Measurements from ENCODE around the gene RFX7. TPM values are rescaled to one million over a fixed set of nuclear protein-coding genes. Genes with fewer than 3 reads are reported as not detected.

The RFX7 gene
- total RNA-seq, 1 experiment from 2014 or later = 18.1 TPM

DNA sequence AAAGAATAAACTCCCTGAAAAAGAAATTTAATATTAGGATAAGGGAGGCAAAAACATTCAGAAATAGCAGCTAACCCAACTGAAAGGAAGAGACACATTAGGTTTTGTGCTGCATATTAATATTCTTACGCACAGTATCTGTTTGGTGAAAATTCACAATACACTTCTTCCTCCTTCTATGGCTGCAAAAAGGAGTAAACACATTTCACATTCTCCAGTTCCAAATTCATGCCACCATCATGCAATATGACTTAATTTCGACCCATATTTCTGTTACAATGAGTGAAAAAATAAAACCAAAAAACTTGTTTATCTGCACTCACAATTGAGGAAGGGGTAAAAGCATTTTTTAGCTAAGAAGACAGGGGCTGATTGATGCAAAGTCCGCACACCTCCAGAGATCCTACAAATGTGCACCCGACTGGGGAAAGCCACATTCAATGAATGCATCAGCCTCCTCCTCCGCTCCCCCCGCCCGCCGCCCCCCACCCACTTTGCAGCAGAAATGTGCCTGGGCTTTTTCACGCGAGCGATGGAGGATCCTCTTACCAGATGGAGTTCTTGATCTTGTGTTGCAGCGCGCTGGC, 1.0 kb downstream of the RFX7 start (continued):
- TF ChIP-seq, protein P1, sequence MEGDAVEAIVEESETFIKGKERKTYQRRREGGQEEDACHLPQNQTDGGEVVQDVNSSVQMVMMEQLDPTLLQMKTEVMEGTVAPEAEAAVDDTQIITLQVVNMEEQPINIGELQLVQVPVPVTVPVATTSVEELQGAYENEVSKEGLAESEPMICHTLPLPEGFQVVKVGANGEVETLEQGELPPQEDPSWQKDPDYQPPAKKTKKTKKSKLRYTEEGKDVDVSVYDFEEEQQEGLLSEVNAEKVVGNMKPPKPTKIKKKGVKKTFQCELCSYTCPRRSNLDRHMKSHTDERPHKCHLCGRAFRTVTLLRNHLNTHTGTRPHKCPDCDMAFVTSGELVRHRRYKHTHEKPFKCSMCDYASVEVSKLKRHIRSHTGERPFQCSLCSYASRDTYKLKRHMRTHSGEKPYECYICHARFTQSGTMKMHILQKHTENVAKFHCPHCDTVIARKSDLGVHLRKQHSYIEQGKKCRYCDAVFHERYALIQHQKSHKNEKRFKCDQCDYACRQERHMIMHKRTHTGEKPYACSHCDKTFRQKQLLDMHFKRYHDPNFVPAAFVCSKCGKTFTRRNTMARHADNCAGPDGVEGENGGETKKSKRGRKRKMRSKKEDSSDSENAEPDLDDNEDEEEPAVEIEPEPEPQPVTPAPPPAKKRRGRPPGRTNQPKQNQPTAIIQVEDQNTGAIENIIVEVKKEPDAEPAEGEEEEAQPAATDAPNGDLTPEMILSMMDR (IDR thresholded peaks at IDR 0.05 in 2 of 3, conservative IDR thresholded peaks at IDR 0.05 in 1 of 3; ENCODE audit: borderline replicate concordance in 1 of 3, insufficient read depth in 1 of 3, low read depth in 2 of 3, low read length in 2 of 3) = no peak
- no peak for TF ChIP-seq EZH2phosphoT487 (IDR thresholded peaks at IDR 0.05; ENCODE audit: borderline replicate concordance)
- TF ChIP-seq, protein P2, sequence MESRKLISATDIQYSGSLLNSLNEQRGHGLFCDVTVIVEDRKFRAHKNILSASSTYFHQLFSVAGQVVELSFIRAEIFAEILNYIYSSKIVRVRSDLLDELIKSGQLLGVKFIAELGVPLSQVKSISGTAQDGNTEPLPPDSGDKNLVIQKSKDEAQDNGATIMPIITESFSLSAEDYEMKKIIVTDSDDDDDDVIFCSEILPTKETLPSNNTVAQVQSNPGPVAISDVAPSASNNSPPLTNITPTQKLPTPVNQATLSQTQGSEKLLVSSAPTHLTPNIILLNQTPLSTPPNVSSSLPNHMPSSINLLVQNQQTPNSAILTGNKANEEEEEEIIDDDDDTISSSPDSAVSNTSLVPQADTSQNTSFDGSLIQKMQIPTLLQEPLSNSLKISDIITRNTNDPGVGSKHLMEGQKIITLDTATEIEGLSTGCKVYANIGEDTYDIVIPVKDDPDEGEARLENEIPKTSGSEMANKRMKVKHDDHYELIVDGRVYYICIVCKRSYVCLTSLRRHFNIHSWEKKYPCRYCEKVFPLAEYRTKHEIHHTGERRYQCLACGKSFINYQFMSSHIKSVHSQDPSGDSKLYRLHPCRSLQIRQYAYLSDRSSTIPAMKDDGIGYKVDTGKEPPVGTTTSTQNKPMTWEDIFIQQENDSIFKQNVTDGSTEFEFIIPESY (IDR thresholded peaks at IDR 0.05; ENCODE audit: extremely low read depth, insufficient replicate concordance, low read length) = no peak
- no peak for TF ChIP-seq CBX3 (IDR thresholded peaks at IDR 0.05; ENCODE audit: low read depth)
- TF ChIP-seq ELF1 (IDR thresholded peaks at IDR 0.05; ENCODE audit: borderline replicate concordance, low read depth) = no peak
- TF ChIP-seq RAD21 (IDR thresholded peaks at IDR 0.05; ENCODE audit: low read depth) = no peak

DNA sequence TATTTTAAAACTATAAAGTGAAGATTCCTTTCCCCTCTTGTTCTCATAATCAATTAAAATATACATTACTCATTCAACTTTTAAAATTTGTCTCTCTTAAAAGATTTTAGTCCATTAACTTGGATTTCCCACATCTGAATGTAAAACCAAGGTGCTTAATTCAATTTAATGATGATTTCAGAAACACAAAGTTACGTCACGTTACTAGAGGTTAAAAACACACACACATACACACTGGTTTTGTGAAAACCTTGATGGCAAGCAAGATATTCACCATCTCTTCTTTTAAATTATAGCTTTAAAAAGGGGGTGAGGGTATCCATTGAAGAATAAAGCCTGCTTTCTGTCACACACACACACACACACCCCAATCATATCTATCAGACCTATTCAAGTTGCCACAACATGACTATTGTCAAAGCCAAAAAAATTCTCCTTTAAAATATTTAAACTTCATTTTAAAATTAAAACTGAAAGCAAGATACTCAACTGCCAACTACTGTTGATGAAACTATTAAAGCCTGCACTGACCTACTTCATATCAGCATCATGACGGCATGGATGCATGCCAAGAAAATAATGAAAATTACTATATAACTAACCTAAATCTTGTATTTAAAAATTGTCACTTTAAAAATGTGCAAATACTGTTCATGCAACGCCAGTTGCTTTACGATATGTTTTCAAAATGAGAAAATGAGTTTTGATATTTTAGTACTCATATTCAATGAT, 2.1 kb downstream of the RFX7 start:
- H3K36me3 ChIP-seq (ENCODE audit: control insufficient read depth in 1 of 2, insufficient read depth in 2 of 2, low read length in 2 of 2) = no peaks in the 10 kb centered on the region
- POLR2A ChIA-PET = no interaction called here
- CTCF ChIA-PET = no interaction called here
- H3K4me1 ChIP-seq (ENCODE audit: control insufficient read depth in 1 of 2, insufficient read depth in 2 of 2, low read length in 2 of 2) = peaks cover 9 to 28% of the 10 kb centered on the region in 2 experiments
- no peaks in the 10 kb centered on the region for H4K20me1 ChIP-seq (ENCODE audit: insufficient read depth)
- no peaks in the 10 kb centered on the region for H3K9me2 ChIP-seq (ENCODE audit: insufficient read depth)
- no peak overlapping the region for H3K9ac ChIP-seq (ENCODE audit: low read length)
- ATAC-seq (no peak), DNase-seq (ENCODE audit: low read depth, low spot score) (no peak)
- RAD21 ChIA-PET (ENCODE audit: low non-redundant PET in 1 of 2, low total read pairs in 2 of 2, uncharacterized antibody in 2 of 2, unreplicated experiment in 2 of 2) = no interaction called here
- H3K27me3 ChIP-seq (ENCODE audit: insufficient read depth, low read length) = no peaks in the 10 kb centered on the region
- intact Hi-C loops (cut with micrococcal nuclease) = loop anchor here (10.0 kb wide), 1 partner anchor 247 kb away; the partner anchor contains the start of gene NEDD4
- H2AFZ ChIP-seq (ENCODE audit: low read depth, low read length, poor library complexity, severe bottlenecking) = no peak overlapping the region
- no peak overlapping the region for H3K27ac ChIP-seq (ENCODE audit: low read depth, low read length)
- peak overlapping the region; percentile 89; the same call in 1 of the 2 replicates for H3K4me2 ChIP-seq (ENCODE audit: low read length)
- no TSS peak for BruUV-seq (replicated peaks)
- H3K4me3 ChIP-seq (replicated peaks in 1 of 2; ENCODE audit: low read depth in 1 of 2, low read length in 2 of 2) = no peak overlapping the region
- peaks cover 58% of the 10 kb centered on the region for H3K79me2 ChIP-seq (ENCODE audit: insufficient read depth, low read length)
- no peaks in the 10 kb centered on the region for H3K9me3 ChIP-seq (ENCODE audit: control insufficient read depth in 1 of 2, insufficient read depth in 1 of 2, low read depth in 1 of 2, low read length in 2 of 2)
- TF ChIP-seq EGR1 (IDR thresholded peaks at IDR 0.05; ENCODE audit: low read depth) = no peak
- no peak for TF ChIP-seq CBX3 (IDR thresholded peaks at IDR 0.05; ENCODE audit: low read depth)
- TF ChIP-seq, protein P3, sequence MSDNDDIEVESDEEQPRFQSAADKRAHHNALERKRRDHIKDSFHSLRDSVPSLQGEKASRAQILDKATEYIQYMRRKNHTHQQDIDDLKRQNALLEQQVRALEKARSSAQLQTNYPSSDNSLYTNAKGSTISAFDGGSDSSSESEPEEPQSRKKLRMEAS (IDR thresholded peaks at IDR 0.05) = no peak
- TF ChIP-seq POLR2A (IDR thresholded peaks at IDR 0.05; ENCODE audit: borderline replicate concordance, extremely low read depth, insufficient read depth, insufficient read length) = no peak
- TF ChIP-seq SIN3A (IDR thresholded peaks at IDR 0.05; ENCODE audit: low read depth) = no peak
- TF ChIP-seq FOSL1 (IDR thresholded peaks at IDR 0.05; ENCODE audit: low read depth) = no peak
- TF ChIP-seq SRF (IDR thresholded peaks at IDR 0.05; ENCODE audit: low read depth) = no peak
- TF ChIP-seq SP1 (IDR thresholded peaks at IDR 0.05; ENCODE audit: low read depth) = no peak
- no peak for TF ChIP-seq ZFX (IDR thresholded peaks at IDR 0.05)
- no peak for TF ChIP-seq EZH2 (IDR thresholded peaks at IDR 0.05)
- TF ChIP-seq, protein P4, sequence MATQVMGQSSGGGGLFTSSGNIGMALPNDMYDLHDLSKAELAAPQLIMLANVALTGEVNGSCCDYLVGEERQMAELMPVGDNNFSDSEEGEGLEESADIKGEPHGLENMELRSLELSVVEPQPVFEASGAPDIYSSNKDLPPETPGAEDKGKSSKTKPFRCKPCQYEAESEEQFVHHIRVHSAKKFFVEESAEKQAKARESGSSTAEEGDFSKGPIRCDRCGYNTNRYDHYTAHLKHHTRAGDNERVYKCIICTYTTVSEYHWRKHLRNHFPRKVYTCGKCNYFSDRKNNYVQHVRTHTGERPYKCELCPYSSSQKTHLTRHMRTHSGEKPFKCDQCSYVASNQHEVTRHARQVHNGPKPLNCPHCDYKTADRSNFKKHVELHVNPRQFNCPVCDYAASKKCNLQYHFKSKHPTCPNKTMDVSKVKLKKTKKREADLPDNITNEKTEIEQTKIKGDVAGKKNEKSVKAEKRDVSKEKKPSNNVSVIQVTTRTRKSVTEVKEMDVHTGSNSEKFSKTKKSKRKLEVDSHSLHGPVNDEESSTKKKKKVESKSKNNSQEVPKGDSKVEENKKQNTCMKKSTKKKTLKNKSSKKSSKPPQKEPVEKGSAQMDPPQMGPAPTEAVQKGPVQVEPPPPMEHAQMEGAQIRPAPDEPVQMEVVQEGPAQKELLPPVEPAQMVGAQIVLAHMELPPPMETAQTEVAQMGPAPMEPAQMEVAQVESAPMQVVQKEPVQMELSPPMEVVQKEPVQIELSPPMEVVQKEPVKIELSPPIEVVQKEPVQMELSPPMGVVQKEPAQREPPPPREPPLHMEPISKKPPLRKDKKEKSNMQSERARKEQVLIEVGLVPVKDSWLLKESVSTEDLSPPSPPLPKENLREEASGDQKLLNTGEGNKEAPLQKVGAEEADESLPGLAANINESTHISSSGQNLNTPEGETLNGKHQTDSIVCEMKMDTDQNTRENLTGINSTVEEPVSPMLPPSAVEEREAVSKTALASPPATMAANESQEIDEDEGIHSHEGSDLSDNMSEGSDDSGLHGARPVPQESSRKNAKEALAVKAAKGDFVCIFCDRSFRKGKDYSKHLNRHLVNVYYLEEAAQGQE (IDR thresholded peaks at IDR 0.05; ENCODE audit: low read depth) = no peak
- TF ChIP-seq RAD21 (IDR thresholded peaks at IDR 0.05; ENCODE audit: low read depth) = no peak
- TF ChIP-seq ZNF274 (IDR thresholded peaks at IDR 0.05; ENCODE audit: low read depth, low read length) = no peak
- TF ChIP-seq ELF1 (IDR thresholded peaks at IDR 0.05; ENCODE audit: borderline replicate concordance, low read depth) = no peak
- TF ChIP-seq EZH2phosphoT487 (IDR thresholded peaks at IDR 0.05; ENCODE audit: borderline replicate concordance) = no peak
